DMS53 treated with DMSO at 0.1 percent for 48 hours (cell line): ENCODE data around the gene CALHM3.
"Not testable (repeated sequence)": the region's sequence is repeated elsewhere in the genome, so short reads cannot be mapped to it uniquely, and the experiment has no call there.

Source experiments
- DNase-seq: peaks from one replicate; lab custom pipeline; 2025; ENCODE audit not compliant: unreplicated experiment; lab: John Stamatoyannopoulos, UW

The CALHM3 gene

DNA sequence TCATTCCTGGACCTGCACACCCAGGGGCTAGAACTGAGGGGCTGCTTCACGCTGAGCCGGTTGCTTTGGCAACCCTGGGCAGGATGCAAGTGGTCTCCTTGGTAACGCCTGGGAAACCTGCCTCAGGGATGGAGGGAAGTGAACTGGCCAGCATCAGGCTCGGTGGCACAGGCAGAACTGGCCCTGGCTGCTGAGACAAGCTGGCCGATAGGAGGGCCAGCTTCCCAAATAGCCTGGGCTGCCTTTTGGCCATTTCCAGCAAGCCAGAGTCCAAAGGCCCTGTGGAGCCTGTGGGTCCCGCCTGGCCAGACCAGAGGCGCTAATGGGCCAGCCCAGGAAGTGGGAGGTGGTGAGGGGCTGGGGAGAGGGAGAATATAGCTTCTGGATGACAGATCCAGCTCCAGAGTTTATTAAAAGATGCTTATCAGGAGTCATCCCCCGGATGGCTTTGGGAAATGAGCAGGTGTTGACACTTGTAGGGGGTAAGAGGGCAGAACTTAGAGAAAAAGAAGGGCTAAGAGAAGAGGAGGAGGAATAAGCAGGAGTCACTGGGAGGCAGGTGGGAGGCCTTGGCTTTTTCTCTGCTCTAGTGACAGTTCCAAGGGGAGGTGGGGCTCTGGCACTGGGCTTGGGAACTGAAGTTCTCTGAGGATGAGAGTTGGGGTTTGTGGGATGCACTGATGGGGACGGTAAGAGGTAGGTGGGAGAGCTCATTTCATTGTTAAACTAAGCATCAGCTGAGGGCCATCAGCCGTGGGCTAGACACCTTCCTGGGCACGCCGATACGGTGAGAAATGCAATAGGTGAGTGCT lies 24.0 kb upstream of the CALHM3 start:
- DNase-seq = no peak

DNA sequence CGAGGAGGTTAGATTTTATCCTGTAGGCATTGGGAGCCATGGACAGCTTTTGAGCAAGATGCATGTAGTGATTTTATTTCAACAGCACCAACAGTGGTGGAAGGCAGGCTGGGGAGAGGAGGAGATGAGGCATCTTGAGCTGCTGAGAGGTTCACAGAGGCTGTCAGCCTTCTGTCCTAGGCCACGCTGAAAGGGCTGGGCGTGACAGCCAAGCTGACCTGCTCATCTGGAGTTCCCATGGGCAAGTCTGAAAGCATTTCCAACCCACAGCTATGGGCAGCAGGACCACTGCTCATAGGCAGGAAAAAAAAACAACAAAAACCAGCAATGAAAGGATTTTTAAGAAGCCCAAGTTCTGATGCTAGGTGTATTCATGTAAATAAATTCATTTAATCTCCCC lies 22.1 kb upstream of the CALHM3 start:
- no peak for DNase-seq

DNA sequence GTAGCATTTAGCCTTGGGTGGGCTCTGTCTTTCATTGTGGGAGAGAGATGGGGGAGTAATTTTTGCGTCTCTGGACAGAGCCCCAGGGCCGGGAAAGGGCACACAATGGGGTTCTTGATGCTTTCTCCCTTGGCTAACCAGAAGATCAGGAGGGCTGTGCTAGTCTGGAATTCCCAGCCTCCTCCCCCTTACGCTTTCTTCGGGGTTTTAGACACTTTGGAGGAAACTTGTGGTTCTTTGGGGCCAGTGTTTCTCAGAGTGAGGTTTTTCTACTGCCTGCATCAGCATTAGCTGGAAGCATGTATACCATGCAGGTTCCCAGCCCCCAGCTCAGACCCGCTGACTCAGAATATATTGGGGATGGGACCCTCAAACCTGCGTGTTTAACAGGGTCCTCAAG lies 21.4 kb upstream of the CALHM3 start:
- DNase-seq = no peak

DNA sequence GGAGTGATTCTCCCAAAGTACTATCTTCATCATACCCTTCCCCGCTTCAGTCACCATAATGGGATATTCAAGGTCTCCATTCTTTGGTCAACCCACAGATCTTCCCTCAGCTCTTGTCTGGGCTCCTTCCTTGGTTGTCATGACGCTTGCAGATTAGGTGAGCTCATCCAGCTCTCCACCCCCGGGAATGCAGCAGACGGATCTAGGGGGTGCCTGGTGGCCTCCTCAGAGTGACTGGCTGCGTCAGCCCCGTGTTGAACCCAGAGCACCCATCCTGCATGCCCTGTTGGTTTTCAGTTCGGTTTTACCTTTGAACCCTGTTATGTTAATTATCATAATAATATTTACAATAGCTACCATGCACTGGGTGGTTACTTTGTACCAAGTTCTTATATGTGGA lies 20.8 kb upstream of the CALHM3 start:
- DNase-seq = no peak

DNA sequence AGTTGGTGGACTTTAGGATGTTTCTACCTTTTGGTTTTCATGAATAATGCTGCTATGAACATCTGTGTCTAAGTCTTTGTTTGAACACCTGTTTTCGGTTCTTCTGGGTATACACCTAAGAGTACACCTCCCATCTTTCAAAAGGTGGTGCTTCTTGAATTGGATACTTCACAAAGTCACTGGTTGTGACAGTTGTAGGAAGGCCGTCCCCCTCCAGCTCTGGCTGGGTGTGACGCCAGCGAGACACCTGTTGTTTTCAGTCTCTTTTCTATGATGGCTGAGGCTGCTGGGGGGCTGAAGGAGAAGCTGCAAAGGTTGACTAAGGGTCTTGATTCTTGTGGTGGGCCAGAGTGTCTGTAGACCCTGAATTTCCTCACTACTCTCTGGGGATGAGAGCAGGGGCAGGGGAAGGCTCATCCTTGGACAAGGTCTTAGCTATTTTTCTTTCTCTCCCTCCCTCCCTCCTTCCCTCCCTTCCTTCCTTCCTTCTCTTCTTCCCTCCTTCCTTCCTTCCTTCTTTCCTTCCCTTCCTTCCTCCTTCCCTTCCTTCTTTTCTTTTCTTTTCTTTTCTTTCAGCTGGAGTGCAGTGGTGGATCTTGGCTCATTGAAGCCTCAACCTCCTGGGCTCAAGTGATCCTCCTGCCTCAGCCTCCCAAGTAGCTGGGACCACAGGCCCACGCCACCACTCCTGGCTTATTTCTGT lies 20.0 kb upstream of the CALHM3 start:
- DNase-seq = peak; percentile 78

DNA sequence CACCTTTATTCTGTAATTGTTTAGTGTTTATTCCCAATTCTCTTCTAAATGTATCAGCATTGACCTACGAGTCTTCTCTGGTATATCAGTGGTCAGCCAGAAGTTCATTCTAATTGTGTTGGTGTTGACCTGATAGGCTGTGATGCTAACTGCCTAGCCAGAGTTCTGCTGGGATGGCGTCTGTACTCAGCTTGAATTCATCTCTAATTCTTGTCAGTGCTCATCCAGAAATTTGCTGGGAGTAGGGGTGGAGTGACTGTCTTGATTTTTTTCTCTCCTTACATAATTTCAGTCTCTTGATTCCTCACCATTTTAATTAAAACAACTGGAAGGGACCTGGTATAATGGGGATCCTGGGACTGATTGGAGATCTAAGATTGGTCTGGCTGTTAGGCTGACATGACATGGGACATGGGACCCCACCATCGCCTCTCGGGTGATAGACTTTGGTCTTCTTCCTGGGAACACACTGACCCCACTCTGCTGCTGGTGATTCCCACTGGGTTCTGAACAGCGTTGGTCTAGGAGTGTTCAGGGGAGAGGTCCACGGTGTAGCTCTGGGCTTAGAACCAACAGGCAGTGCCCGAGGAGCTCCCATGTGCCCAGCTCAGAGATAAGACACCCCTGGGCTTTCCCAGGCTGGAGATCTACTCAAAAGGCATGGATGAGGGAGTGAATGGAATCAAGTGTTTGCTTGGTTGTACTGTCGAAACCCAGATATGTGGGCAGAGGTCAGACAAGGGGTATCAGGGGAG lies 18.3 kb upstream of the CALHM3 start:
- no peak for DNase-seq

DNA sequence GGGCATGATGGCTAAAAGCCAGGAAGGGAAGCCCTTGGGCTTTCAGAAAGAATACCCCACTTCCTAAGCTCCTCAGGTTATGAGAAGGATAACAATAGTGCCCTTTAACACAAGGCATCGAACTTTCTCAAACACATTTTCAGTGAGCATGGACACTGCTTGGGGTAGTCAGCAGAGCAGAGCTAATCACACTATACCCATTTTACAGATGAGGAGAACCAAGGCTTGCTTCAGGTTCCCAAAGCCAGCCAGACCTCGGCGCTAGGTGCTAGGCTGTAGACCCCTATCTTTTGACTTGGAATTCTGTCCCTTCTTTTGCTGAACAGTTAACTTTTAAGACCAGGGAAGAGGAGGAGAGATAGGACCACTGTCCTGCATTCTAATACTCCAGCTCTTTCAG lies 16.3 kb upstream of the CALHM3 start:
- no peak for DNase-seq

DNA sequence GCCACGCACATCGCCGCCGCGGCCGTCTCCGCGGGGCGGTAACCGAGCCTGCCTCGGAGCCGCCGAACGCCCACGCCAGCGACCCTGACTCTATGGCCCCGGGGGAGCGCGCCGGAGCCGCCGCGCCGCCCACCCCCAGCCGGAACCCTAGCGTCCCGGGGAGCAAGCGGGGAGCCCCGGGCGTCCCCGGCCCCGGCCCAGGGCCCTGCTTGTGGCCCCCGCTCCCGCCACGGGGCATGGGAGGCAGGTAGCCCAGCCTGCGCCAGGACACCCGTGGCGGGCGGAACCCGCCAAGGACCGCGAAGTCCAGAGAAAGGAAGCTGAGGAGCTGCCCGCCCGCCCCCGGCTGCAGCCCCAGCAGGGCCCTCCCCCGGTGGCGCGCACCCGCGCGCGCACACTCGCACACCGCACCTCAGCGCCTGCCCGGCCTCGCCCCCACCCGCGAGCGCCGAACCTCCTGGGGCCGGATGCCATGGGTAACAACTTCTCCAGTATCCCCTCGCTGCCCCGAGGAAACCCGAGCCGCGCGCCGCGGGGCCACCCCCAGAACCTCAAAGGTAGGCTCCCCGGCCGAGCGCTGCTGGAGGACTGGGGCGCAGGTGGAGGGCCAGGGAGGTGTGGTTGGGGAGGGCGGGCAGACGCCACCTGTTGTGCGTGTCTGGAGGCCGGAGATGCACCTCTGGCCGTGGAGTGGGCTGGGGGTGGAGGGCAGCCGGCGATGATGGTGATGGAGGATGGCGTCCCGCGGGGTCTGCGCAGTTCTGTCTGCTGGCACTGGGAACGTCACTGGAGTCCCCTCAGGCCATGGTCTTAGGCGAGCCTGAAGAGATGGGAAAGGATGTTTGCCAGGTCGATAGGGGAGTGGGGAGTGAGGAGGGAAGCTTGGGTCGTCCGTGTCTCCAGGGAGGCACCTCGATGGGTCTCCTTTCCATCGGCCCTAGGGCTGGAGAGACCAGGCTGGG lies 15.2 kb upstream of the CALHM3 start:
- DNase-seq = no peak

DNA sequence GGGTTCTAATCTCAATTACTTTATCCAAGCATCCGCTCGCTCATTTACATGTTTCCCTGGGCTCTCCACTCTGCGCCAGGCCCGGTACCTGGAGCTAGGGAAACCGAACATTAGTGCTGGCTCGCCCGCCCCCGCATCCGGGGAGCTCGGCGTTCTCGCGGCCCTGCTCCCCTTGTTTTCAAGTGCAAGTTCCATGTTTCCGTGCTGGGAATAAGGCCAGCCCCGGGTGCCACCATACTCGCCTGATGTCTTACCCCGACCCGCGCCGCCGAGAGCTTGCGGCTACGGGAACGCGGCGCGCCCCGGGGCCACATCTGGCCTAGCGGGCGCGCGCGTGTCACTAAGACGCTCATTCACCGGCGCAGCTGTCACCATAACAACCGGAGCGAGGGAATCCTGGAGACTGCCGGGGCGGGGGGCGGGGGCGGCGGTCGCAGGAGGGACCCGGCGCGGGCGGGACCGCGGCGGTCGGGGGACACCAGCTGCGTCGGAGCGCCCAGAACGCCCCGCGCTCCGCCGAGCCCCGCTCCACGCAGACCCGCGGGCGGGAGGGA lies 14.4 kb upstream of the CALHM3 start, which contains the start of gene NEURL1:
TSS of gene NEURL1 (plus strand) at position 344 of the 554 bp plus-strand sequence. CDS start 683 bp downstream, outside the sequence.
- DNase-seq = peak; percentile 45

DNA sequence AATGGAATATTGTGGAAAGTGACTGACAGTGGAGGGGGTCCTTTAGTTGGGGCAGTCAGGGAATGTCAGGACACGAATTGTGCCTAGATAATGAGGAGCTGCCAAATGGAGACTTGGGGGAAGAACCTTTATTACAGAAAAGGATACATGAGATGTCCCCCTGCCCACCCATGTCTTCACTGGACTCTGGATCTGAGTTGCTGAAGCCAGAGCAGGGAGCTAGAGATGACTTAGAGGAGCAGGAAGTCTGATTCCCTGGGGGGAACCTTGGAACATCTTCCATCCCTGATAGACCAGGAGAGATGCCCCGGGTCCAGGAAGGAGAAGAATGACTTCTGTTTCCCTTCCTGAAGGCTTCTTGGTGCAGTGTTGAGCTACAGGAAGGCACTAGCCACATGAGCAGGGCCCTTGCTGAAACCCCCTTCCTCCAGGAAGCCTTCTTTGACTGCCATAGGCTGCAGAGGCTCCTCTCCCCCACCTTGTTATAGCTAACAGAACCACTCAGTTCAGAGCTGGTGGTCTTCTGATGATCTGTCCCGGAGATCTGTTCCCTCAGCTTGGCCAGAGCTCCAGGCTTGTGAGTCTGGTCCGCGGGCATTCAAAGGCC lies 13.7 kb upstream of the CALHM3 start:
- DNase-seq = no peak

DNA sequence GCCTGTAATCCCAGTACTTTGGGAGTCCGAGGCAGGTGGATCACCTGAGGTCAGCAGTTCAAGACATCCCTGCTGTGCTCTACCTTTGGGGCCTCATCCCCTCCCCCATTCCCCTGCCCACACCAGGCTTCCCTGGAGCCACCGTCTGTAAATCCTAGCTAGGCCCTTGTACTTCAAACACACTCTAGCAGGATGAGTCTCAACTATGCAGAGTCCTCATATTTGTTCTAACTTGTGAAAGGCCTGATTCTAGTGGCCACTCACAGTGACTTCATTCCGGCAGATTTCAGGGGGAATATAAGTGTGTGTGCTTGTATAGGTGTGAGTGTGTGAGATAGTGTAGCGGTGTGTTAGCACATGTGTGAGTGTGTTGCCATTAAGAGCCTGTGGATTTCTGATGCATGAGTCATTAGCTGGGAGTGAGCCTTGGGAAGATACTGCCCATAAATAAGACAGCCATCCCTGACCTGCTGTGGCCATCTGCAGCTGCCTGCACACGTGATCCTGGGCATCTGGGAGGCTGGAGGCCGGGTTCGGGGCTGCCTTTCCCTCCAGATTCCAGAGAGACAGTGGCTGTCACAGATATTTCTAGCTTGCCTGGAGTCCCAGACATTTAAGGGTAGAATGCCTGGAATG lies 12.8 kb upstream of the CALHM3 start:
- DNase-seq = peak; percentile 82

DNA sequence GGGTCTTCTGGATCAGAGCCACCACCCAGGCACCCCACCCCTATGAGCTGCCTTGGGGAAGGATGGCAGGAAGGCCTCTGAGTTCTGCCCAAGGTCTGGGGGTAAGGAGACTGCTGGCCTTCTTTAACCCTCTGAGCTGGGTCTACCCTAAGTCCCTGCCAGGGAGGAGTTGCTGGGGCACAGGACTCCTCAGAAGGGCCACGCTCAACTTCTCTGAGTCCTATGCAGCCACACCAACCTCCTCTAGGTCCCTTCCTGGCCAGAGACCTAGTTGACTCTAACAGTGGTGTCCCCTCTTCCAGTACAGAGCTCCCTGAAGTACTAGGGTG lies 11.9 kb upstream of the CALHM3 start:
- no peak for DNase-seq

DNA sequence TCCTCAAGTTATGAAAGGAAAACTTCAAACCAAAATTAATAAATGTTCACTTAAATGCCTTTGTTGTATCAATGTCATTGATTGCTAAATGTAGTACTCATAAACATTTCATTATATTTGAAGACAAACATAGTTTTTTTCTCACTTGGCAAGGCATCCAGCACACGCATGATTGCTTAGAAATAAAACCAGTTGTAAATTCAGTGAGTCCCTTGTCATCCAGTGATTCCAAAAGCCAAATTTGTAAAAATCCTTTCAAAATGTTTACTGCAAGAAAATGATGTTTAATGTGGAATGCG lies 8.3 kb upstream of the CALHM3 start:
- DNase-seq = no peak

DNA sequence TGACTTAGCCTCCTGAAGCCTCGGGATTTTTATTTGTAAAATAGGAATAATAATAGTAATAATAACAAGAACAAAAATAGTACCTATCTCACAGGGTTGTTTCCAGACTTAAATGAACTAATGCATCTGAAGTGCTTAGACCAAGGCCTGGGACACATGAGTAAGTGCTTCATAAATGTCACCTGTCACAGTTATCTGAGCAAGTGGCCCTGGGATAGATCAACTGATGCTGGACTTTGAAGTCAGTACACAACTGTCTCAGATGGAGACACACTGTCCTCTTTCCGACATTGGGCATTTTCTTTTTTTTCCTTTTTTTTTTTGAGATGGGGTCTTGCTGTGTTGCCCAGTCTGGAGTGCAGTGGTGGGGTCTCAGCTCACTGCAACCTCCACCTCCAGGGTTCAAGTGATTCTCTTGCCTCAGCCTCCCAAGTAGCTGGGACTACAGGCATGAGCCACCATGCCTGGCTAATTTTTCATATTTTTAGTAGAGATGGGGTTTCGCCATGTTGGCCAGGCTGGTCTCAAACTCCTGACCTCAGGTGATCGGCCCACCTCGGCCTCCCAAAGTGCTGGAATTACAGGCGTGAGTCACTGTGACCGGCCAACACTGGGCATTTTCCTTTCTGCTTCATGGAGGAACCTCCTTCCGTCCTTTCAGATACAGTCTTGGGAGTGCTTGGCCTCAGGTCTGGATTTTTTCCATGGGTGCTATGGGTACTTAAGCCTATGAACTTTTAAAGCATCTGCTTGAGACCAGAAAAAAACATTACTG lies 7.8 kb upstream of the CALHM3 start:
- DNase-seq = not testable (repeated sequence)

DNA sequence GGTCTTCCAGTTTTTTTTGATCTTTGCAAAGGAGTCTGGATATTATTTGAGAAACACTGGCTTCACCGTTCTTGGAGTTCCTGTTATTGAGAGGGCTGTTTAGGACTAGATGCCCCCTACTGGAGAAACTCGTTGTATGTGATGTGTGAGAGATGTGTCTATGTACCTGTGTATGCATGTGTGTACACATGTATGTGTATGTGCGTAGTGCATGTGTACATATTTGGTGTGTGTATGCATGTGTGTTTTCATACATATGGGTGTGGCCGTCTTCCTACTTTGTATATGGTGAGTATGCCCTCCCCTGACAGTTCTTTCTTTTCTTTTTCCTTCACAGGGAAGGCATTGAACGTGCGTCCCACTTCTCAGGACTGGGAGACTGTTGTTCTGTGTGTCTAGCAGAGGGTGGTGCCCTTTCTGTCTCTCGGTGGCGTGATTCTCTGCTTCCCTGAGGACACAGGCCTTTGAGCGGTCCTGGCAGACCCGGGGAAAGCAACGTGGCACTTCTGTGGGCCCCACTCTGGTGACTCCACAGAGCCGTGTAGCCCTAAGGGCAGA lies 3.0 kb upstream of the CALHM3 start:
- DNase-seq = peak; percentile 58

DNA sequence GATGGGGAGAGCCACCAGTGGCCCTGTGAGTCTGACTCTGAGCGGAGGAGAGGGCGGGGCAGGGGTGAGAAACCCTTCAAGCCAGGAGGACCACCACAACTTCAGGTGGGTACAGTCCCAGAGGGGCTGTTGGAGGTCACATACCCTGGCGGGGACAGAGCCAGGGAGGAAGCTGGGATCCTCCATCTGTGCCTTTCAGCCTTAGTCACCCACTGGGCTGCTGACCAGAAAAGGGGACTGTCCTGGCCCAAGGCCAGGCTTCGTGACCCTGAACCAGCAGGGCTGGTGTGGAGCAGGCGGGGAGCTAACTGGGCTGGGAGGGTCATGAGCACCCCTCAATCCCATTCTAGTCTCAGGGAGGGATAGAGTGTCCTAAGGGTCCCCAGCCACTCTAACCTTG lies 1.5 kb upstream of the CALHM3 start:
- no peak for DNase-seq

DNA sequence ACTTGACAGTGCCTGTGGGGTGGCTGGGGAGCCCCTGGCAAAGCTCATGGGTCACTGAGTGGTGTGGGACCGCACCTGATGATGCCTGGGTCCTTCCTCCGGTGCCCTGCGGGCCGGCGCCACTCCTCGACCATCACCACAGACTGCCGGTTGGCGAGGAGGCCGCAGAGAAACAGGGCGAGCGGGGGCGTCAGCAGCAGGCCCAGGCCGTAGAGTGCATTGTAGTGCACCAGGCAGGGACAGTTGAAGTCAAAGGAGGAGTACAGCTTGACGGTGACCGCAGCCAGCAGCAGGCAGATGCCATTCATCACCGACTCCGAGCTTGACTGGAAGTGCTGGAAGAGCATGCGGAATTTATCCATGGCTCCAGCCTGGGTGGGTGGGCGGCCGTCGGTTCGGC lies 369 bp downstream of the CALHM3 start:
- DNase-seq = no peak

DNA sequence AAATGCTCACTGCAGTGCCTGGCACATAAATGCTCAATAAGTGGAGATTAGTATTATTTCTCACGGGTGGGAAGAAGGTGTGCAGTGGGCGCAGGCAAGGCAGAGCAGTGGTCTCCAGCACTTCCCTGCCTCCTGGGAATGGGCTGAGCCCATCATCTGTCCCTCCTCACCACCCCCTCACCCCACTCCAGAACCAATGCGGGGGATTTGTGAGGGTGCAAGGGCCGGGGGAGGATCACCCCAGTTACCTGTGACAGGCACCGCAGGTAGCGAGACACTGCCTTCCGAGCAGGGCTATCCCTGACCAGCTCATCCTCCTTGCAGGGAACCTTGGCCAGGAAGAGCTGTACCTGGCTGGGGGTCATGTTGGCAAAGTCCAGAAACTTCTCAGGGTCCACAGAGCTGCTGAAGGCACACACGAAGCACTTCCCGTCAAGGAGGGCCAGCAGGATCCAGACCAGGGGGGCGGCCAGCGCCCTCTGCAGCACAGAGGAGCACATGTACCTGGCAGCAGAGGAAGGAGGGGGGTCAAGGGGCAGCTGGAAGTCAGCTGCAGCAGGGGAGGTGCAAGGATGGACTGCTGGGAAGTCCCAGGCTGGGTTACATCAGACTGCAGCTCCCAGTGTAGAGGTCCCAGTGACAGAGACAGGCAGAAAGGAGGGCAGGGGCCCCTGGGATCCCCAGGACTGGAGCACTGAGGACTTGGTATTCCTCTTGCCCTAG lies 2.8 kb downstream of the CALHM3 start:
- no peak for DNase-seq
